ENCODE measurements around the gene SRF.

GRCh38 chr6:43125555-43125954 is 45.5 kb upstream of the SRF start:
- no peak for TF ChIP-seq POLR2A (IDR thresholded peaks at IDR 0.05)
- no peak for TF ChIP-seq CTCF (IDR thresholded peaks at IDR 0.05)
